HEK293 (cell line): ENCODE data around the gene ADGRF3.

Experiments used
- CTCF ChIA-PET: fragments of 350-600 bp; formaldehyde crosslinking; extraction: SDS; loops from one replicate; lab custom pipeline; 2021; ENCODE audit warnings: antibody characterized with exemption; lab: Yijun Ruan, JAX
- POLR2A ChIA-PET: fragments of 300-600 bp; formaldehyde crosslinking; extraction: SDS; loops from one replicate; lab custom pipeline; 2020; ENCODE audit warnings: antibody characterized with exemption, inconsistent platforms; lab: Yijun Ruan, JAX
- H3K27ac ChIP-seq: fragments of 200-500 bp; sonication (Bioruptor generic); 2 replicates; pipeline ENCODE4 v1.5.1; 2014; ENCODE audit warnings: low read depth, low read length, control low read depth, inconsistent platforms; ENCODE audit errors: extremely low read depth
- H3K36me3 ChIP-seq, 2 experiments: fragments of 200-500 bp in 1 of 2; sonication (Bioruptor generic) in 1 of 2; 1 replicate in 1 of 2; 2 replicates in 1 of 2; pipeline ENCODE4 v1.5.1; 2014 to 2017; ENCODE audit warnings: inconsistent platforms in 2 of 2, low read length in 2 of 2; ENCODE audit not compliant: control insufficient read depth in 2 of 2, insufficient read depth in 1 of 2
- H3K4me1 ChIP-seq: fragments of 200-500 bp; sonication (Bioruptor generic); 2 replicates; pipeline ENCODE4 v1.5.1; 2014; ENCODE audit warnings: mild to moderate bottlenecking, low read length, inconsistent platforms; ENCODE audit not compliant: control insufficient read depth, insufficient read depth
- H3K4me3 ChIP-seq: 2 replicates; pipeline ENCODE4 v1.5.1; 2011; ENCODE audit warnings: low read depth, mild to moderate bottlenecking, control low read depth, low read length, moderate library complexity
- H3K9me3 ChIP-seq: fragments of 200-500 bp; sonication (Bioruptor generic); 2 replicates; pipeline ENCODE4 v1.5.1; 2014; ENCODE audit warnings: low read depth, low read length, inconsistent platforms; ENCODE audit not compliant: control insufficient read depth, insufficient read depth
- GLI4 ChIP-seq: fragments of 450-650 bp; formaldehyde crosslinking; IDR thresholded peaks from 2 replicates; pipeline ENCODE4 v1.5.1; 2016; ENCODE audit warnings: missing biosample characterization, missing genetic modification characterization
- KLF7 ChIP-seq: fragments of 450-650 bp; formaldehyde crosslinking; IDR thresholded peaks from 2 replicates; pipeline ENCODE4 v1.5.1; 2016; ENCODE audit warnings: missing biosample characterization, missing genetic modification characterization, borderline replicate concordance
- SETDB1 ChIP-seq: IDR thresholded peaks from one replicate; pipeline ENCODE4 v1.6.1; 2017; ENCODE audit warnings: mild to moderate bottlenecking, low read length, moderate library complexity, mixed read lengths; ENCODE audit not compliant: insufficient read length
- ZBTB8A ChIP-seq: fragments of 450-650 bp; formaldehyde crosslinking; IDR thresholded peaks from 2 replicates; pipeline ENCODE4 v1.5.1; 2016; ENCODE audit warnings: missing biosample characterization, missing genetic modification characterization
- ZFHX2 ChIP-seq: fragments of 450-650 bp; formaldehyde crosslinking; conservative IDR thresholded peaks from 2 replicates; pipeline ENCODE4 v1.5.1; 2016; ENCODE audit warnings: missing biosample characterization, missing genetic modification characterization
- ZFP69B ChIP-seq: fragments of 450-650 bp; formaldehyde crosslinking; IDR thresholded peaks from 2 replicates; pipeline ENCODE4 v1.5.1; 2016; ENCODE audit warnings: missing biosample characterization, missing genetic modification characterization
- ZNF133 ChIP-seq: fragments of 450-650 bp; formaldehyde crosslinking; IDR thresholded peaks from 2 replicates; pipeline ENCODE4 v1.5.1; 2016; ENCODE audit warnings: missing biosample characterization, missing genetic modification characterization
- ZNF140 ChIP-seq: fragments of 450-650 bp; formaldehyde crosslinking; IDR thresholded peaks from 2 replicates; pipeline ENCODE4 v1.5.1; 2016; ENCODE audit warnings: missing biosample characterization, missing genetic modification characterization
- ZNF266 ChIP-seq: fragments of 450-650 bp; formaldehyde crosslinking; IDR thresholded peaks from 2 replicates; pipeline ENCODE4 v1.5.1; 2016; ENCODE audit warnings: missing biosample characterization, missing genetic modification characterization, low read depth
- ZNF350 ChIP-seq: fragments of 450-650 bp; formaldehyde crosslinking; IDR thresholded peaks from 2 replicates; pipeline ENCODE4 v1.5.0; 2017; ENCODE audit warnings: missing biosample characterization, mild to moderate bottlenecking, missing genetic modification characterization
- ZNF423 ChIP-seq: fragments of 450-650 bp; formaldehyde crosslinking; IDR thresholded peaks from 2 replicates; pipeline ENCODE4 v1.5.1; 2016; ENCODE audit warnings: missing biosample characterization, missing genetic modification characterization
- ZNF501 ChIP-seq: fragments of 450-650 bp; formaldehyde crosslinking; IDR thresholded peaks from 2 replicates; pipeline ENCODE4 v1.5.1; 2016; ENCODE audit warnings: missing biosample characterization, missing genetic modification characterization
- ZNF514 ChIP-seq: fragments of 450-650 bp; formaldehyde crosslinking; IDR thresholded peaks from 2 replicates; pipeline ENCODE4 v1.5.1; 2016; ENCODE audit warnings: missing biosample characterization, missing genetic modification characterization
- ZNF544 ChIP-seq: fragments of 450-650 bp; formaldehyde crosslinking; IDR thresholded peaks from 2 replicates; pipeline ENCODE4 v1.5.0; 2017; ENCODE audit warnings: missing biosample characterization, missing genetic modification characterization
- ZNF610 ChIP-seq: fragments of 450-650 bp; formaldehyde crosslinking; IDR thresholded peaks from 2 replicates; pipeline ENCODE4 v1.5.1; 2016; ENCODE audit warnings: missing biosample characterization, missing genetic modification characterization, borderline replicate concordance
- ZNF629 ChIP-seq: fragments of 450-650 bp; formaldehyde crosslinking; IDR thresholded peaks from 2 replicates; pipeline ENCODE4 v1.5.1; 2017; ENCODE audit warnings: missing biosample characterization, missing genetic modification characterization
- ZNF792 ChIP-seq: fragments of 450-650 bp; formaldehyde crosslinking; IDR thresholded peaks from 2 replicates; pipeline ENCODE4 v1.5.1; 2016; ENCODE audit warnings: missing biosample characterization, missing genetic modification characterization
- TF ChIP-seq, protein P1 (sequence below): fragments of 450-650 bp; formaldehyde crosslinking; IDR thresholded peaks from 2 replicates; pipeline ENCODE4 v1.5.1; 2016; ENCODE audit warnings: missing biosample characterization, missing genetic modification characterization
- TF ChIP-seq, protein P2 (sequence below): fragments of 450-650 bp; formaldehyde crosslinking; IDR thresholded peaks from 2 replicates; pipeline ENCODE4 v1.5.1; 2016; ENCODE audit warnings: missing biosample characterization, missing genetic modification characterization
- TF ChIP-seq, protein P3 (sequence below): fragments of 450-650 bp; formaldehyde crosslinking; IDR thresholded peaks from 2 replicates; pipeline ENCODE4 v1.5.1; 2016; ENCODE audit warnings: missing biosample characterization, missing genetic modification characterization

The ADGRF3 gene

DNA sequence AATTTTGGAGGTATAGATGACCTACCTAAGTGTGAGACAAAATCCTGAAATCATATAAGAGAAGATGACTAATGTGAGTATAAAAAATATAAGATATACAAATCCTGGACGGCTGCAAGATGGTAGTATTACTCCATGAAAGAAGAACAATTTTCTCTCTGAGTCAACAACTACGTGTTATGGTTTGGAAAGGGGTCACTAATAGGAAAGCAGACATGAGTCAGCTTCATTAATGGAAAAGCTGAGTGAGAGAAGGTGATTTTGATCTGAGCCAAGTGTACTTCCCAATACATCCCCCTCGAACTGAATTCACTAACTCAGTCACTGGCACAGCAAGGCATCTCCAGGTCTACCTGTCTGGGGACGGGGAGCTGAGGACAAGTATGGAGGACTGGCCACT is 20.7 kb downstream of the ADGRF3 start:
- Histone ChIP-seq H3K4me1 (no peaks in the 10 kb centered on the region), H3K36me3 (no peaks in the 10 kb centered on the region), H3K27ac (no peak overlapping the region), H3K9me3 (no peaks in the 10 kb centered on the region), H3K4me3 (no peak overlapping the region)
- TF ChIP-seq ZFP69B (tag by site-specific recombination) (no peak), SETDB1 (no peak), ZNF792 (tag by site-specific recombination) (no peak), GLI4 (tag by site-specific recombination) (no peak), ZNF610 (no peak), ZNF350 (tag by site-specific recombination) (no peak), ZNF266 (tag by site-specific recombination) (no peak), KLF7 (tag by site-specific recombination) (no peak), ZNF140 (tag by site-specific recombination) (no peak), ZNF544 (tag by site-specific recombination) (no peak), ZNF501 (no peak), ZBTB8A (tag by site-specific recombination) (no peak), ZNF629 (tag by site-specific recombination) (no peak), ZFHX2 (no peak), ZNF133 (no peak), ZNF423 (tag by site-specific recombination) (no peak)
- TF ChIP-seq, protein P1, sequence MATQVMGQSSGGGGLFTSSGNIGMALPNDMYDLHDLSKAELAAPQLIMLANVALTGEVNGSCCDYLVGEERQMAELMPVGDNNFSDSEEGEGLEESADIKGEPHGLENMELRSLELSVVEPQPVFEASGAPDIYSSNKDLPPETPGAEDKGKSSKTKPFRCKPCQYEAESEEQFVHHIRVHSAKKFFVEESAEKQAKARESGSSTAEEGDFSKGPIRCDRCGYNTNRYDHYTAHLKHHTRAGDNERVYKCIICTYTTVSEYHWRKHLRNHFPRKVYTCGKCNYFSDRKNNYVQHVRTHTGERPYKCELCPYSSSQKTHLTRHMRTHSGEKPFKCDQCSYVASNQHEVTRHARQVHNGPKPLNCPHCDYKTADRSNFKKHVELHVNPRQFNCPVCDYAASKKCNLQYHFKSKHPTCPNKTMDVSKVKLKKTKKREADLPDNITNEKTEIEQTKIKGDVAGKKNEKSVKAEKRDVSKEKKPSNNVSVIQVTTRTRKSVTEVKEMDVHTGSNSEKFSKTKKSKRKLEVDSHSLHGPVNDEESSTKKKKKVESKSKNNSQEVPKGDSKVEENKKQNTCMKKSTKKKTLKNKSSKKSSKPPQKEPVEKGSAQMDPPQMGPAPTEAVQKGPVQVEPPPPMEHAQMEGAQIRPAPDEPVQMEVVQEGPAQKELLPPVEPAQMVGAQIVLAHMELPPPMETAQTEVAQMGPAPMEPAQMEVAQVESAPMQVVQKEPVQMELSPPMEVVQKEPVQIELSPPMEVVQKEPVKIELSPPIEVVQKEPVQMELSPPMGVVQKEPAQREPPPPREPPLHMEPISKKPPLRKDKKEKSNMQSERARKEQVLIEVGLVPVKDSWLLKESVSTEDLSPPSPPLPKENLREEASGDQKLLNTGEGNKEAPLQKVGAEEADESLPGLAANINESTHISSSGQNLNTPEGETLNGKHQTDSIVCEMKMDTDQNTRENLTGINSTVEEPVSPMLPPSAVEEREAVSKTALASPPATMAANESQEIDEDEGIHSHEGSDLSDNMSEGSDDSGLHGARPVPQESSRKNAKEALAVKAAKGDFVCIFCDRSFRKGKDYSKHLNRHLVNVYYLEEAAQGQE, result no peak
- TF ChIP-seq, protein P2, sequence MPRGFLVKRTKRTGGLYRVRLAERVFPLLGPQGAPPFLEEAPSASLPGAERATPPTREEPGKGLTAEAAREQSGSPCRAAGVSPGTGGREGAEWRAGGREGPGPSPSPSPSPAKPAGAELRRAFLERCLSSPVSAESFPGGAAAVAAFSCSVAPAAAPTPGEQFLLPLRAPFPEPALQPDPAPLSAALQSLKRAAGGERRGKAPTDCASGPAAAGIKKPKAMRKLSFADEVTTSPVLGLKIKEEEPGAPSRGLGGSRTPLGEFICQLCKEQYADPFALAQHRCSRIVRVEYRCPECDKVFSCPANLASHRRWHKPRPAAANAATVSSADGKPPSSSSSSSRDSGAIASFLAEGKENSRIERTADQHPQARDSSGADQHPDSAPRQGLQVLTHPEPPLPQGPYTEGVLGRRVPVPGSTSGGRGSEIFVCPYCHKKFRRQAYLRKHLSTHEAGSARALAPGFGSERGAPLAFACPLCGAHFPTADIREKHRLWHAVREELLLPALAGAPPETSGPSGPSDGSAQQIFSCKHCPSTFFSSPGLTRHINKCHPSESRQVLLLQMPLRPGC (tag by site-specific recombination), result no peak
- TF ChIP-seq, protein P3, sequence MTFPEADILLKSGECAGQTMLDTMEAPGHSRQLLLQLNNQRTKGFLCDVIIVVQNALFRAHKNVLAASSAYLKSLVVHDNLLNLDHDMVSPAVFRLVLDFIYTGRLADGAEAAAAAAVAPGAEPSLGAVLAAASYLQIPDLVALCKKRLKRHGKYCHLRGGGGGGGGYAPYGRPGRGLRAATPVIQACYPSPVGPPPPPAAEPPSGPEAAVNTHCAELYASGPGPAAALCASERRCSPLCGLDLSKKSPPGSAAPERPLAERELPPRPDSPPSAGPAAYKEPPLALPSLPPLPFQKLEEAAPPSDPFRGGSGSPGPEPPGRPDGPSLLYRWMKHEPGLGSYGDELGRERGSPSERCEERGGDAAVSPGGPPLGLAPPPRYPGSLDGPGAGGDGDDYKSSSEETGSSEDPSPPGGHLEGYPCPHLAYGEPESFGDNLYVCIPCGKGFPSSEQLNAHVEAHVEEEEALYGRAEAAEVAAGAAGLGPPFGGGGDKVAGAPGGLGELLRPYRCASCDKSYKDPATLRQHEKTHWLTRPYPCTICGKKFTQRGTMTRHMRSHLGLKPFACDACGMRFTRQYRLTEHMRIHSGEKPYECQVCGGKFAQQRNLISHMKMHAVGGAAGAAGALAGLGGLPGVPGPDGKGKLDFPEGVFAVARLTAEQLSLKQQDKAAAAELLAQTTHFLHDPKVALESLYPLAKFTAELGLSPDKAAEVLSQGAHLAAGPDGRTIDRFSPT (tag by site-specific recombination), result no peak
- POLR2A ChIA-PET, result interaction anchor here (0.5 kb wide), 1 partner anchor 25 kb away, joined by 4 read pairs; no protein-coding TSS in a partner anchor
- CTCF ChIA-PET, result interaction anchor here (0.7 to 1.1 kb wide), 2 partner anchors 11 to 14 kb away, joined by 3 to 5 read pairs; no protein-coding TSS in a partner anchor

DNA sequence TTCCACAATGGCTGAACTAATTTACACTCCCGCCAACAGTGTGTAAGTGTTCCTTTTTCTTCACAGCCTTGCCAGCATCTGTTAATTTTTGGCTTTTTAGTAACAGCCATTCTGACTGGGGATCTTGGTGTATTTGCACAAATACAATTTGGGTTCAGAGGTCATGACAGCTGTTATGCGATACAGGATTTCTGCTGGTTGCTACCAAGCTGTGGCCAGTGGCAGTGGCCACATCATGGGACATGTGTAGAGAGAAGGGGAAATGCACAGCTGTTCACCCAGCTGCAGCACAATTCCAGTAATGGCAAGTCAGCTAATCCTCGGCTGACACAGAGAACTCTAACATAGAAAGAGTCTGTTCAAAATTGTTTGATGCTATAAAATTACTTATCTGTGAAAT is 21.7 kb downstream of the ADGRF3 start:
- Histone ChIP-seq H3K9me3 (no peaks in the 10 kb centered on the region), H3K4me3 (no peak overlapping the region), H3K27ac (no peak overlapping the region), H3K36me3 (no peaks in the 10 kb centered on the region), H3K4me1 (no peaks in the 10 kb centered on the region)
- no peak for TF ChIP-seq ZNF514 (tag by site-specific recombination)
- ChIA-PET POLR2A (no interaction called here), CTCF (interaction anchor here (1.1 kb wide), 1 partner anchor 15 kb away, joined by 5 read pairs; no protein-coding TSS in a partner anchor)
